ENCODE data around the gene SETD4.

DNA sequence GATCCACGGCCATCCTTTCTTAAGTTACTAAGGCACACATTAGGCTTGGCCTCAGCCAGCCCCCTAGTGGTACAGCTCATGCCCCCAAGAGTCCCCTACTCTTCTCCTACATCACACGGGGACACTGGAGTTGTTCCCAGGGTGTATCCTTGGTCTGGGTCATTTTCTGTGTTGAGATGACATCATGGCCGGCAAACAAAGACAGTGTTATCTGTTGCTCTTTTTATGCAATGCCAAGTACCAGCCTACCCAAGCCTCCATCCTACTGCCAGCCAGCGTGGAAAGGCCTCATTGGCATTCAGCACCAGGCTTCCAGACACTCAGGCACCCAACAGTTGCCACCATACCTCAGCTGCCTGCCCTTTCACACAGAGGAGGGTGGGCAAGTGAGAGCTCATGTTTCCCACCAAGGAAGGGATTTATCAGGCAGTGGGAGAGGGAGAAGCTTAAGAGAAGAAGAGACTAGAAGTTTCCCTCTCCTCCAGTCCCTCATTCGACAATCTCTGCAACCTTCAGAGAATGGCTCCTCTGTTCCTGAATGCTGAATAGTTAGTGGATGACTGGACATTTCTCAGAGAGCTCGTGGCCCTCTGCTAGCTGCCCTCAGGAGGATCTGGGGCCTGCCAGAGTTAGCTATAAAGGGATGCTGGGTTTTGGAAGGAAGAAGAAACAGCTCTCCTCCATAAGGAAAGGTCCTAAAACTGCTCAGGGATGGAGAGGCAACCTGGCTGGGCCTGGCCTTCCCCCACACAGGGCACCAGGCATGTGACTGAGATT is 27.2 kb upstream of the SETD4 start:
- TF ChIP-seq POLR2AphosphoS5 (IDR thresholded peaks at IDR 0.05), result no peak
- no peak for TF ChIP-seq POLR2A (IDR thresholded peaks at IDR 0.05)

All from prostate gland (tissue), 1 donor.